GM23338 (cell line): ENCODE measurements around the gene JUNB. TPM values are rescaled to one million over a fixed set of nuclear protein-coding genes. Genes with fewer than 3 reads are reported as not detected.
A peak's percentile ranks its signal among the peaks of the same experiment; 100 is the strongest.

Experiments
- ATAC-seq: fragments of 200-7000 bp; cut with Tn5 transposase; 3 replicates; pipeline ENCODE4 v1.9.1; 2020
- DNase-seq: peaks from one replicate; pipeline ENCODE4 v3.0.0-alpha.2; 2015; ENCODE audit warnings: low spot score
- H2AFZ ChIP-seq: fragments of 200-600 bp; sonication (generic); 2 replicates; pipeline ENCODE4 v1.8.0; 2016; ENCODE audit warnings: antibody characterized with exemption, mild to moderate bottlenecking, moderate library complexity
- H3F3A ChIP-seq: fragments of 200-600 bp; sonication (generic); replicated peaks from 2 replicates; pipeline ENCODE4 v1.8.0; 2017; ENCODE audit warnings: antibody characterized with exemption, mixed run types, low read depth
- H3K27ac ChIP-seq: fragments of 200-600 bp; sonication (generic); 2 replicates; pipeline ENCODE4 v1.6.1; 2016; ENCODE audit warnings: low read depth
- H3K27me3 ChIP-seq: fragments of 200-600 bp; sonication (generic); 2 replicates; pipeline ENCODE4 v1.8.0; 2016; ENCODE audit warnings: mild to moderate bottlenecking, mixed run types, moderate library complexity; ENCODE audit not compliant: insufficient read depth
- H3K36me3 ChIP-seq: fragments of 200-600 bp; sonication (generic); 2 replicates; pipeline ENCODE4 v1.8.0; 2016; ENCODE audit warnings: mild to moderate bottlenecking; ENCODE audit not compliant: insufficient read depth
- H3K4me1 ChIP-seq: fragments of 200-600 bp; sonication (generic); 2 replicates; pipeline ENCODE4 v1.8.0; 2016; ENCODE audit warnings: mild to moderate bottlenecking, moderate library complexity; ENCODE audit not compliant: insufficient read depth
- H3K4me2 ChIP-seq: fragments of 200-600 bp; sonication (generic); 2 replicates; pipeline ENCODE4 v1.7.1; 2017; ENCODE audit warnings: mixed run types
- H3K4me3 ChIP-seq: fragments of 200-600 bp; sonication (generic); 2 replicates; pipeline ENCODE4 v1.6.1; 2016; ENCODE audit warnings: mixed run types
- H3K79me2 ChIP-seq: fragments of 200-600 bp; sonication (generic); replicated peaks from 2 replicates; pipeline ENCODE4 v1.8.0; 2017; ENCODE audit warnings: mild to moderate bottlenecking; ENCODE audit not compliant: insufficient read depth
- H3K9me2 ChIP-seq: fragments of 200-600 bp; sonication (generic); 2 replicates; pipeline ENCODE4 v1.8.0; 2017; ENCODE audit not compliant: insufficient read depth
- H4K20me1 ChIP-seq: fragments of 200-600 bp; sonication (generic); replicated peaks from 2 replicates; pipeline ENCODE4 v1.8.0; 2017; ENCODE audit warnings: mild to moderate bottlenecking; ENCODE audit not compliant: insufficient read depth
- H3K27ac Mint-ChIP-seq: 2 replicates; pipeline ENCODE4 v1.8.0; 2020; ENCODE audit warnings: inconsistent platforms, mild to moderate bottlenecking, moderate library complexity, mixed read lengths
- H3K27me3 Mint-ChIP-seq: 3 replicates; pipeline ENCODE4 v1.8.0; 2022; ENCODE audit warnings: low read depth, mild to moderate bottlenecking, moderate library complexity, mixed read lengths, inconsistent platforms; ENCODE audit not compliant: insufficient read depth, poor library complexity
- H3K36me3 Mint-ChIP-seq: 3 replicates; pipeline ENCODE4 v1.8.0; 2021; ENCODE audit warnings: low read depth, mild to moderate bottlenecking, inconsistent platforms, moderate library complexity, mixed read lengths
- H3K4me1 Mint-ChIP-seq: 3 replicates; pipeline ENCODE4 v1.8.0; 2020; ENCODE audit warnings: mild to moderate bottlenecking, inconsistent platforms, mixed read lengths
- H3K4me3 Mint-ChIP-seq: 3 replicates; pipeline ENCODE4 v1.8.0; 2021; ENCODE audit warnings: moderate library complexity, mild to moderate bottlenecking, inconsistent platforms, mixed read lengths
- H3K9me3 Mint-ChIP-seq: 3 replicates; pipeline ENCODE4 v1.8.0; 2020; ENCODE audit warnings: moderate library complexity, mild to moderate bottlenecking, inconsistent platforms, mixed read lengths
- CREB1 ChIP-seq: fragments of 250-450 bp; sonication (Bioruptor Pico); IDR thresholded peaks from 2 replicates; pipeline ENCODE4 v1.5.0; 2020; ENCODE audit warnings: low read depth, mild to moderate bottlenecking, moderate library complexity
- NANOG ChIP-seq: IDR thresholded peaks from 2 replicates; pipeline ENCODE4 v1.6.1; 2016; ENCODE audit warnings: antibody characterized with exemption, borderline replicate concordance
- POLR2AphosphoS5 ChIP-seq: IDR thresholded peaks from 2 replicates; pipeline ENCODE4 v1.6.1; 2016; ENCODE audit warnings: antibody characterized with exemption, low read depth
- STAT1 ChIP-seq: IDR thresholded peaks from one replicate; pipeline ENCODE4 v1.6.1; 2016; ENCODE audit warnings: antibody characterized with exemption; ENCODE audit not compliant: unreplicated experiment
- polyA plus RNA-seq: library from polyadenylated mRNA; unstranded; fragments of >200 nt; fragmentation: Nextera tagmentation; extraction: Ambion mirVana; gene quantifications from 2 replicates; pipeline ENCODE4 v1.2.1, GENCODE V29; 2016
- total RNA-seq: library from RNA; depleted of rRNA; stranded (reverse); fragments of >200 nt; shearing (Covaris generic); gene quantifications from 2 replicates; pipeline ENCODE4 v1.2.3, GENCODE V29; 2014
- TF ChIP-seq, protein P1 (sequence below): fragments of 250-450 bp; sonication (Bioruptor Pico); IDR thresholded peaks from 2 replicates; pipeline ENCODE4 v1.5.0; 2020; ENCODE audit warnings: mild to moderate bottlenecking, moderate library complexity

The JUNB gene
- total and polyA plus RNA-seq, 2 experiments from 2014 or later = 7.7 to 20.2 TPM

DNA sequence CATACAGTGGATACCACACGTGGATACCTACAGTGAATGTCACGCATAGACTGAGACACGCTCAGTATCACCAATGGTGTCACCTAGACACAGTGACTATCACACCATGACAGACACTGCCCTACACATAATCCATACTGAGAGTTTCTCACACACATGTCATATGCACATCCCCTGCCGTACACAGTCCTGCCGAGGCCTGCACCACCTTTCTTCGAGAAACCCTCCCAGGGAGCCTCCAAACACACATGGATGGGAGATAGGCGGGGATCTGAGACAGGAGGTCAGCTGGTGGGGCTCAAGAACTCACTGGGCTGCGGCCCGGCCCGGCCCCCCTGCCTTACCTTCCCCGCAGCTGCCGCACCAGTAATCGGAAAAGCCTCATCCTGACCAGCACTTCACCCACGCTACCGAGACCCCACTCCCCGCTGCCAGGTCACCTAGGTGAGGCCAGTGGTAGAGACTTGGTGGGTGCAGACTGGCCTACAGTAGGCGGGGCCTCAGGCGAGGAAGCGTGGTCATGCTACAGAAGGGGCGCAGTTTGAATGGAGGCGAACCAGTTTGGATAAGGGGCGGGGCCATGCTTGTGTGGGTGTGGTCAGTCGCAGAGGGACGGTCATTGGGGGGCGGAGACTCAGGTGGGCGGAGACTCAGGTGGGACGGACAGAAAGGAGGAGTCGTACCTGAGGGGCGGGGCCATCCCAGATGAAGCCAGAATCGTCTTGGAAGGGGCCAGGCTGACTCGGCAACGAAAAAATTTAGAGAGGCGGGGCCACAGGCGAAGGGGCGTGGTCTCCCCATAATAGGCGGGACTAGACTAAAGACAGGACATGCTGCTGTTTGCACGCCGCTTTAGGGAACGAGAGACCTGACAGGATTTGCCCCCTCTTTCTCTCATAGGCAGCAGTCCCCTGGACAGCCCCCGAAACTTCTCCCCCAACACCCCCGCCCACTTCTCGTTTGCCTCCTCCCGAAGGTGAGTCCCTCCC is 49.1 kb downstream of the JUNB start:
- Histone ChIP-seq H3K27me3 (peaks cover 2% of the 10 kb centered on the region; the same call in 1 of the 2 replicates), H3K36me3 (no peaks in the 10 kb centered on the region), H3K4me3 (peak overlapping the region; percentile 92), H3K79me2 (peaks cover 8% of the 10 kb centered on the region), H3K4me2 (peak overlapping the region; percentile 94), H3K4me1 (peaks cover 25% of the 10 kb centered on the region), H3K27ac (peak overlapping the region; percentile 78), H3F3A (peaks cover 45% of the 10 kb centered on the region), H3K9me2 (no peaks in the 10 kb centered on the region), H2AFZ (no peak overlapping the region), H4K20me1 (peaks cover 11% of the 10 kb centered on the region)
- Mint-ChIP-seq H3K27me3 (peaks cover 19% of the 10 kb centered on the region), H3K4me3 (peak overlapping the region; percentile 79), H3K4me1 (peaks cover 40% of the 10 kb centered on the region), H3K36me3 (peaks cover 9% of the 10 kb centered on the region; the same call in 1 of the 3 replicates), H3K27ac (peak overlapping the region; percentile 98), H3K9me3 (no peaks in the 10 kb centered on the region; the same call in 2 of the 3 replicates)
- ATAC-seq (peak; percentile 59), DNase-seq (peak; percentile 98)
- TF ChIP-seq, protein P1, sequence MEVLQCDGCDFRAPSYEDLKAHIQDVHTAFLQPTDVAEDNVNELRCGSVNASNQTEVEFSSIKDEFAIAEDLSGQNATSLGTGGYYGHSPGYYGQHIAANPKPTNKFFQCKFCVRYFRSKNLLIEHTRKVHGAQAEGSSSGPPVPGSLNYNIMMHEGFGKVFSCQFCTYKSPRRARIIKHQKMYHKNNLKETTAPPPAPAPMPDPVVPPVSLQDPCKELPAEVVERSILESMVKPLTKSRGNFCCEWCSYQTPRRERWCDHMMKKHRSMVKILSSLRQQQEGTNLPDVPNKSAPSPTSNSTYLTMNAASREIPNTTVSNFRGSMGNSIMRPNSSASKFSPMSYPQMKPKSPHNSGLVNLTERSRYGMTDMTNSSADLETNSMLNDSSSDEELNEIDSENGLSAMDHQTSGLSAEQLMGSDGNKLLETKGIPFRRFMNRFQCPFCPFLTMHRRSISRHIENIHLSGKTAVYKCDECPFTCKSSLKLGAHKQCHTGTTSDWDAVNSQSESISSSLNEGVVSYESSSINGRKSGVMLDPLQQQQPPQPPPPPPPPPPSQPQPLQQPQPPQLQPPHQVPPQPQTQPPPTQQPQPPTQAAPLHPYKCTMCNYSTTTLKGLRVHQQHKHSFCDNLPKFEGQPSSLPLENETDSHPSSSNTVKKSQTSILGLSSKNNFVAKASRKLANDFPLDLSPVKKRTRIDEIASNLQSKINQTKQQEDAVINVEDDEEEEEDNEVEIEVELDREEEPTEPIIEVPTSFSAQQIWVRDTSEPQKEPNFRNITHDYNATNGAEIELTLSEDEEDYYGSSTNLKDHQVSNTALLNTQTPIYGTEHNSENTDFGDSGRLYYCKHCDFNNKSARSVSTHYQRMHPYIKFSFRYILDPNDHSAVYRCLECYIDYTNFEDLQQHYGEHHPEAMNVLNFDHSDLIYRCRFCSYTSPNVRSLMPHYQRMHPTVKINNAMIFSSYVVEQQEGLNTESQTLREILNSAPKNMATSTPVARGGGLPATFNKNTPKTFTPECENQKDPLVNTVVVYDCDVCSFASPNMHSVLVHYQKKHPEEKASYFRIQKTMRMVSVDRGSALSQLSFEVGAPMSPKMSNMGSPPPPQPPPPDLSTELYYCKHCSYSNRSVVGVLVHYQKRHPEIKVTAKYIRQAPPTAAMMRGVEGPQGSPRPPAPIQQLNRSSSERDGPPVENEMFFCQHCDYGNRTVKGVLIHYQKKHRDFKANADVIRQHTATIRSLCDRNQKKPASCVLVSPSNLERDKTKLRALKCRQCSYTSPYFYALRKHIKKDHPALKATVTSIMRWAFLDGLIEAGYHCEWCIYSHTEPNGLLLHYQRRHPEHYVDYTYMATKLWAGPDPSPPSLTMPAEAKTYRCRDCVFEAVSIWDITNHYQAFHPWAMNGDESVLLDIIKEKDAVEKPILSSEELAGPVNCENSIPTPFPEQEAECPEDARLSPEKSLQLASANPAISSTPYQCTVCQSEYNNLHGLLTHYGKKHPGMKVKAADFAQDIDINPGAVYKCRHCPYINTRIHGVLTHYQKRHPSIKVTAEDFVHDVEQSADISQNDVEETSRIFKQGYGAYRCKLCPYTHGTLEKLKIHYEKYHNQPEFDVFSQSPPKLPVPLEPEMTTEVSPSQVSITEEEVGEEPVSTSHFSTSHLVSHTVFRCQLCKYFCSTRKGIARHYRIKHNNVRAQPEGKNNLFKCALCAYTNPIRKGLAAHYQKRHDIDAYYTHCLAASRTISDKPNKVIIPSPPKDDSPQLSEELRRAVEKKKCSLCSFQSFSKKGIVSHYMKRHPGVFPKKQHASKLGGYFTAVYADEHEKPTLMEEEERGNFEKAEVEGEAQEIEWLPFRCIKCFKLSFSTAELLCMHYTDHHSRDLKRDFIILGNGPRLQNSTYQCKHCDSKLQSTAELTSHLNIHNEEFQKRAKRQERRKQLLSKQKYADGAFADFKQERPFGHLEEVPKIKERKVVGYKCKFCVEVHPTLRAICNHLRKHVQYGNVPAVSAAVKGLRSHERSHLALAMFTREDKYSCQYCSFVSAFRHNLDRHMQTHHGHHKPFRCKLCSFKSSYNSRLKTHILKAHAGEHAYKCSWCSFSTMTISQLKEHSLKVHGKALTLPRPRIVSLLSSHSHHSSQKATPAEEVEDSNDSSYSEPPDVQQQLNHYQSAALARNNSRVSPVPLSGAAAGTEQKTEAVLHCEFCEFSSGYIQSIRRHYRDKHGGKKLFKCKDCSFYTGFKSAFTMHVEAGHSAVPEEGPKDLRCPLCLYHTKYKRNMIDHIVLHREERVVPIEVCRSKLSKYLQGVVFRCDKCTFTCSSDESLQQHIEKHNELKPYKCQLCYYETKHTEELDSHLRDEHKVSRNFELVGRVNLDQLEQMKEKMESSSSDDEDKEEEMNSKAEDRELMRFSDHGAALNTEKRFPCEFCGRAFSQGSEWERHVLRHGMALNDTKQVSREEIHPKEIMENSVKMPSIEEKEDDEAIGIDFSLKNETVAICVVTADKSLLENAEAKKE = no peak
- no peak for TF ChIP-seq STAT1
- no peak for TF ChIP-seq POLR2AphosphoS5
- TF ChIP-seq NANOG = no peak

DNA sequence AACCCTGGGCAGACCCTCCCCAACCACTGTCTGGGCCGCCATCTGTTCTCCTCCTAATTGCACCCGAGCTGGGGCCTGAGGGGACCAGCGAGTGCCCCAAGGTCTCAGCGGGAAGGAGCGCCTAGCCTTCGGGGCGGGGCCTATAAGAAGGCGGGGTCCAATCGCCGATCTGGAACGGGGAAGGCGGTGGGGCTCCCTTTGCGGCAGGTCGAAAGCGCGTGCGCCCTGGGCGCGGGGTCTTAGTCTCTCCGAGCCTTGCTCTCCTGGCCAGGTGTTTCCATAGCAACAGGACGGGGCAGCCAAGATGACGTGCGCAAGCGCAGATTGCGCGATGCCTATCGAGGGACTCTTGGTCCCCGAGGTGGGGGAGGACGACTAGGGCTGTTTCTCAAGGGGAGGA is 49.8 kb downstream of the JUNB start:
- H3K27ac ChIP-seq = peak overlapping the region; percentile 78
- no peaks in the 10 kb centered on the region for H3K9me2 ChIP-seq
- peak overlapping the region; percentile 54 for H3K4me3 ChIP-seq
- H3K4me2 ChIP-seq = peak overlapping the region; percentile 76
- DNase-seq (peak; percentile 100), ATAC-seq (peak; percentile 73)
- Mint-ChIP-seq H3K9me3 (no peaks in the 10 kb centered on the region; the same call in 2 of the 3 replicates), H3K4me1 (peaks cover 40% of the 10 kb centered on the region), H3K27ac (peak overlapping the region; percentile 98), H3K4me3 (peak overlapping the region; percentile 79), H3K27me3 (peaks cover 17% of the 10 kb centered on the region), H3K36me3 (peaks cover 9% of the 10 kb centered on the region; the same call in 1 of the 3 replicates)
- H3K27me3 ChIP-seq = no peaks in the 10 kb centered on the region
- no peaks in the 10 kb centered on the region for H3K36me3 ChIP-seq
- peaks cover 11% of the 10 kb centered on the region for H4K20me1 ChIP-seq
- no peak overlapping the region for H2AFZ ChIP-seq
- peaks cover 8% of the 10 kb centered on the region for H3K79me2 ChIP-seq
- peaks cover 19% of the 10 kb centered on the region for H3K4me1 ChIP-seq
- peaks cover 40% of the 10 kb centered on the region for H3F3A ChIP-seq
- TF ChIP-seq CREB1 (CRISPR knock-in tag) = 0 out of 2 replicates have a peak, but pooled peaks have one; percentile 26
